Left lobe of liver (tissue), 2 donors: ENCODE measurements around the gene CGB7. TPM values are rescaled to one million over a fixed set of nuclear protein-coding genes. Genes with fewer than 3 reads are reported as not detected.

Experiments
- ATAC-seq: fragments of 200-7000 bp; cut with Tn5 transposase; one replicate; pipeline ENCODE4 v1.9.1; 2020; ENCODE audit warnings: mild to moderate bottlenecking, moderate library complexity
- DNase-seq: peaks from one replicate; pipeline ENCODE4 v3.0.0-alpha.2; 2020; ENCODE audit warnings: low spot score
- total RNA-seq: library from RNA; stranded (reverse); gene quantifications from one replicate; pipeline ENCODE4 v1.2.1, GENCODE V29; 2021
- donor health status: DM: no; HTN: no; CAD: no; lungs with moderate emphysema.
- donor health status: DM: no; HTN: yes; CAD: no.

CGB7 gene
- total RNA-seq: not detected

GRCh38 chr19:49057636-49058234 is at the start of gene CGB7:
TSS of gene CGB7 (minus strand) at chr19:49057749. CDS start at chr19:49055375, 2,374 bp downstream.
- ATAC-seq (peak; percentile 76), DNase-seq (peak; percentile 70)

- ATAC-seq (peak; percentile 81), DNase-seq (no peak)
Measured at GRCh38 chr19:49106648-49107135, 49.1 kb upstream of the CGB7 start.

DNA sequence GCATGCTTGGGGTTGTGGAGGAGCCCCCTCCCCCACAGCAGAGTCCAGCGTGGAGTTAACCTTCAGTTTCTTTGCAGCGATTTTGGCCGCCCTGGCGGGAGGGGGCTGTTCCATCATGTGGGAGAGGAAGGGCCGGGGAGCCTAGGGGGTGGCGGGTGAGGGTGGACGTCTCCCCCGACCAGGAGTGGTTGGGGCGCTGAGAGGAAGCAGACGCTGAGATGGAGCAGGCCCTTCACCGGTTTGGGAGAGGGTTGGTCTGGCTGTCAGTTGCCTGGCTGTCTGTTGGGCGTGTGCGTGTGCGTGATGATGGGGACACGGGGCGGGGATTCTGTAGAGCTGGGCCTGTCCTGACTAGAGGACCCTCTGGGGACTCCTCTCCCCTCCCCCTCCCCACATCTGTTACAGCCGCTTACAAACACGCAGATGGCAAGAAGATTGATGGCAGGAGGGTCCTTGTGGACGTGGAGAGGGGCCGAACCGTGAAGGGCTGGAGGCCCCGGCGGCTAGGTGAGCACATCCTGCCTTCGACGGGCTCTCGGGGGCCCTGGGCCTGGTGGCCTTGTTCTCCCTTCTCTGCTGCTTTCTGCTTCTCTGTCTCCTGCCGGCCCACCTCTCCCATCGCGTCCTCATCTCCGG is 46.8 kb upstream of the CGB7 start:
- no peak for ATAC-seq
- DNase-seq: no peak

DNA sequence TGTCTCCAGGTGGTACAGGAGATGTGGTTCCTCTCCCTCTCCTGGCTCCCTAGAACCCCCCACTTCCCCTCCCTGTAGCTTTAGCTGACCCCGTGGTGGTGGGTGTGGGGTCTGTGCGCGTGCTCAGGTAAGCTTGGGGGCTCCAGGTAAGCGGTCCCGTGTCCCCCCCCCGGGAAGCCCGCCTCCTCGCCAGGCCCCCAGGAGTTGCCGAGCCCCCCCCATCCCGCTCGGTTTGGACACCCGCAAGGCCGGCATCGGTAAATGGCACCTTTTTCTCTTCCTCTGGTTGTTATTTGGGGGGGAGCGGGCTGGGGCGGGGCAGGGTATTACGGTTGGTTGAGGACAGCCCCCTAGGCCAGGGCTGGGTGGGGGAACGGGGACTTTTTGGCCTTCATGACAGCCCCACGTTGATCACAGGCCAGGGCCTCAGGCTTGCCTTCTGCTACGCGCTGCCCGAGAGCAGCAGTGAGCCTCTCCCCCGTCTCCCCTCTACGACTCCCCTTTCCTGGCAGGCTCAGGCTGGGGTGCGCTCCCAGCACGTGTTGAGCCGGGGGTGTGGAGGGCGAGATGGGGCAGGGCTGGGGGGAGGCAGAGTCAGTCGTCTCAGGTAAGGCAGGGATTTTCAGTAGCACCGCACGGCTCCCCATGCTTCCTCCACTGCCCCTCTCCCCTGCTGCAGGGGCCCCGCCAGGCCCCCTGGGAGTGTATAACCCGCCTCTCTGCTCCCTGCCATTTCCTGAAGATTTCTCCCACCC is 46.0 kb upstream of the CGB7 start:
- no peak for ATAC-seq
- no peak for DNase-seq

DNA sequence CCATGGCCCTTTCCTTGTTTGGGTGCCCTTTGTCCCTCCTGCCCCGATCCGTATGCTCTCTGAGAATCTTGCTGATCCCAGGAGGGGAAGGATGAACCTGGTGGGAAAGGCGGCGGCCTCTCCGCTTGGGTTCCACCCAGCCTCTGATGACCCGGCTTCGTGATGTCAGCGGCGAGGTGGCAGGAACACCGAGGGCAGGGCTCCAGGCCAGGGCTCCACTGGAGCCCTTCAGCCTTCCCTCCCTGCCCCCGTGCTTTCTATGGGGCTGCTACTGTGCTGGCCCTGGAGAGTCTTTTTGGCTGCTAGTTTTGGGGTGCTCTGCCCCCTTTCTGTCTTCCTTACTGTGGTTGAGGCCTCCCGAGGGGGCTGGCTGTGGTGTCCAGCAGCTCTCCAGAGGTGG is 44.8 kb upstream of the CGB7 start:
- ATAC-seq: no peak

DNA sequence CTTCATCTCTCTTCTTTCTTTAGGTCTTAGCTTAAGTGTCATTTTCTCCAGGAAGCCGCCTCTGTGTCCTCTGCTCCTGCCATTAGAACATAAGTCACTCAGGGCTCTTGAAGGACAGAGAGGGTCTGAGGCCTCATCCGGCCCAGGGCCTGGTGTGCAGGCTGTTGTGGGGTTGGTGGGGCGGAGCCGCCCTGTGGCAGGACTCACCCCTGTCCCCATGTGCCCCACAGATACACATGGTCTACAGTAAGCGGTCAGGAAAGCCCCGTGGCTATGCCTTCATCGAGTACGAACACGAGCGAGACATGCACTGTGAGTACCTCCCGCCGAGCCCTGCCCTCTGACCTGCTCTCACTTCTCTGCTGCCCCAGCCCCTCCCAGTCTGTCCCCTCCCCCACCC is 43.6 kb upstream of the CGB7 start:
- no peak for ATAC-seq
- DNase-seq: no peak

More for the DNA sequence above, 44.8 kb upstream of the CGB7 start:
- DNase-seq: no peak

- peak; percentile 72 for DNase-seq
- ATAC-seq: peak; percentile 83
Measured at GRCh38 chr19:49098795-49099194, 41.2 kb upstream of the CGB7 start.

- peak; percentile 77 for DNase-seq
- ATAC-seq: peak; percentile 90
Measured at GRCh38 chr19:49097453-49098288, 40.1 kb upstream of the CGB7 start.

GRCh38 chr19:49094505-49095482 is 37.2 kb upstream of the CGB7 start:
- no peak for ATAC-seq
- DNase-seq: no peak

DNA sequence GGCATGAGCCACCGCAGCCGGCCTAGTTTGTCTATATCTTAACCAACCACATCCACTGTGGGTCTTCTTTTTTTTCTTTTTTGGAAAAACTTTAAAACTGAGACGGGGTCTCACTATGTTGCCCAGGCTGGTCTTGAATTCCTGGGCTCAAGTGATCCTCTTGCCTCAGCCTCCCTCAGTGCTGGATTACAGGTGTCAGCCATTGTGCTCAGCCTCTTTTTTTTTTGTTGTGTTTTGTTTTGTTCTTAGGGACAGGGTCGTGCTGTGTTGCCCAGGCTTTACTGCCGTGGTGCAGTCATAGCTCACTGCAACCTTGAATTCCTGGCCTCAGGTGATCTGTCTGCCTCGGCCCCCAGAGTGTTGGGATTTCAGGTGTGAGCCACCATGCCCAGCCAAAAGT is 35.1 kb upstream of the CGB7 start:
- DNase-seq (no peak), ATAC-seq (no peak)

- no peak for DNase-seq
- ATAC-seq: no peak
Measured at GRCh38 chr19:49091391-49092038, 34.0 kb upstream of the CGB7 start.

GRCh38 chr19:49086296-49086695 is 28.7 kb upstream of the CGB7 start:
- DNase-seq (no peak), ATAC-seq (no peak)

GRCh38 chr19:49085868-49086232 is 28.3 kb upstream of the CGB7 start:
- no peak for ATAC-seq
- DNase-seq: no peak

DNA sequence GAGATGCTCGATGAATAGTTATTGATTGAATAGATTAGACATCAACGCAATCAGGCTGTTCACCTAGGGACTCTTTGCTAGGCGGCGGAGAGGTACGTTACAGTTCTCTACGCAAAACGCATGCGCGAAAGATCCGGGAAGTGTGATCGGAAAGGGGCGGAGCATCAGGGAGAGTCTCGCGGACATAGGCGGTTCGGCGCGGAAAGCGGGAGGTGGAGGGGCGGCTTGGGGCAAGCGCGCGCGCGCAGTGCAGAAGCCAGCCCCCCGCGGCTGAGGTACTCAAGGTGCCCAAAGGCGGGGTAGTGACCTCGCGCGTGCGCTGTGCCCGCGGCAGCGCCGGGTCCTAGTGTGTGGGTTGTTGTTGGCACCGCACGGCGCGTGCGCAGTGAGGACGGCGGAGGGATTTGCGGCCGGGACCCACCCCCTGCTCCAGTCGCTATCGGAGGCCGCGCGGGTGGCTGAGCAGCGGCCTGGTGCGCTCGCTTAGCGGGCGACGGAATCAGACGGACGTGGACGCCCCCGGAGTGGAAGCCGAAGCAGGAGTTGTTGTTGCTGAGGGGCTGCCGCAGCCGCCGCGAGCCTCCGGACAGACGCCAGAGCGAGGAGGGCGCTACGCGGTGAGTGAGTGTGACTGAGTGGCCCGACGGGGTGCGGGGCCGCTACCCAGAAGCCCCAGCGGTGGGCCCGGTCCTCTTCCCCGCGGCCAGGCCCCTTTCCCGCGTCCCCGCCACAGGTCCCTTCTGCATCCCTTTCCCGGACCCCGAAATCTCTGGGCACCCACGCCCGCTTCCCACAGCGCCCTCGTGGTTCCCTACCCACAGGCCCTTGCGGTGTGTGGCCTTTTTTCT is 27.7 kb upstream of the CGB7 start, which contains the start of gene SNRNP70:
Gene SNRNP70, plus strand, starts transcription at position 432 of the 848 bp plus-strand sequence. CDS start 964 bp downstream, outside the sequence.
- peak; percentile 99 for DNase-seq
- ATAC-seq: peak; percentile 96

DNA sequence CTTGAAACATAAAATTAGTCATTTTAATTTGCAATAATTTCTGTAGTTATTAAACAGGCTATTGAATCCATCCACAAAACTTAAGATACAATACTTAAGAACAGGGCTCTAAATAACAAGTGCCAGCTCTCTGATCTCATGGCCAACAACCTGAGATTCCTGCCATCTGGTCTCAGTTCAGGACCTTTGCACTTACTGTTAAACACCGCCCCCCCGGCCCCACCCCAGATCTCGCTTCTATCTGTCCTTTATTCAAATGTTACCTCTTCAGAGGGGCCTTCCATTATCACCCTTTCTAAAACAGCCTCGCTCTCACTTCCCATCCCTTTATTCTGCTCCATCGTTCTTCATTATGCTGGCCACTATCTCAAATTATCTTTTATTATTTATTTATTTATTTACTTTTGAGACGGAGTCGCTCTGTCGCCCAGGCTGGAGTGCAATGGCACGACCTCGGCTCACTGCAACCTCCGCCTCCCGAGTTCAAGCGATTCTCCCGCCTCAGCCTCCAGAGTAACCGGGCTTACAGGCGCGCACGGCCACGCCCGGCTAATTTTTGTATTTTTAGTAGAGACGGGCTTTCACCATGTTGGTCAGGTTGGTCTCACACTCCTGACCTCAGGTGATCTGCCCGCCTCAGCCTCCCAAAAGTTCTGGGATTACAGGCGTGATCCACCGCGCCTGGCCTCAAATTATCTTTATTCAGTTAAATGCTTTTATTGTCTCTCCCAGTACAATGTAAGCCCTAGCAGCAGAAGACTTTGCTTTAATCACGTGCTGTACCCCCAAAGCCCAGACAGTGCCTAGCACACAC is 26.9 kb upstream of the CGB7 start:
- no peak for DNase-seq
- ATAC-seq: no peak

DNA sequence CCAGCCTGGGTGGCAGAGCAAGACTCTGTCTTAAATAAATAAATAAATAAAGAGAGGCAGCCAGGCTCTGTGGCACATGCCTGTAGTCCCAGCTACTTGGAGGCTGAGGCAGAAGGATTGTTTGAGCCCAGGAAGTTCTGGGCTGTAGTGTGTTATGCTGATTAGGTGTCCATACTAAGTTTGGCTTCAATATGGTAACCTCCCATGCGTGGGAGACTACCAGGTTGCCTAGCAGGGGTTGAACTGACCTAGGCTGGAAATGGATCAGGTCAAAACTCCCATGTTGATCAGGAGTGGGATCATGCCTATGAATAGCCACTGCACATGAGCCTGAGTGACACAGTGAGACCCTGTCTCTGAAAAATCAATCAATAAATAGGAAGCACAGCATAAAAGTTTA is 23.7 kb upstream of the CGB7 start:
- ATAC-seq: no peak
- DNase-seq: no peak

DNA sequence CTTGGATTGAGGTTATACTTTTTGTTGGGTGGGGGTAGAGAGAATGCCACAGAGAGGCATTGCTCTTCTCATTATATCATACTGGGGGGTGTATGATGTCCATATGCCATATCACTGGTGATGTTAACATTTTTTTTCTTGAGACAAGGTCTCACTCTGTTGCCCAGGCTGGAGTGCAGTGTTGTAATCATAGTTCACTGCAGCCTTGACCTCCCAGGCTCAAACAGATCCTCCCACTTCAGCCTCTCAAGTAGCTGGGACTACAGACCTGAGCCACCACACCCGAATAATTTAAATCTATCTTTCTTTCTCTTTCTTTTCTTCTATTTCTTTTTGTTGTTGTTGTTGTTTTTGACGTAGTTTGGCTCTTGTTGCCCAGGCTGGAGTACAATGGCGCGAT is 22.8 kb upstream of the CGB7 start:
- ATAC-seq (no peak), DNase-seq (no peak)
